ENCODE measurements around the gene PABPN1. TPM values are rescaled to one million over a fixed set of nuclear protein-coding genes. Genes with fewer than 3 reads are reported as not detected.

The PABPN1 gene
- total and polyA plus RNA-seq, 2 donors: 96.4 to 164 TPM

Other genes with a start within 250 kb of the PABPN1 start
- gene ACIN1, start 226.3 kb upstream of the PABPN1 start, total RNA-seq: 75.6 TPM
- 123 TPM for gene ACIN1, start 226.3 kb upstream of the PABPN1 start, polyA plus RNA-seq
- 52.9 TPM for gene C14orf119, start 226.0 kb upstream of the PABPN1 start, total RNA-seq
- gene C14orf119, start 226.0 kb upstream of the PABPN1 start, polyA plus RNA-seq: 43.6 TPM
- 0.05 TPM for gene CIROP, start 216.5 kb upstream of the PABPN1 start, total RNA-seq
- 0.07 TPM for gene CIROP, start 216.5 kb upstream of the PABPN1 start, polyA plus RNA-seq
- 2.5 TPM for gene CEBPE, start 202.2 kb upstream of the PABPN1 start, total RNA-seq
- gene CEBPE, start 202.2 kb upstream of the PABPN1 start, polyA plus RNA-seq: 0.87 TPM
- 3.2 TPM for gene SLC7A8, start 137.8 kb upstream of the PABPN1 start, total RNA-seq
- 15.0 TPM for gene SLC7A8, start 137.8 kb upstream of the PABPN1 start, polyA plus RNA-seq
- gene RNF212B, start 83.5 kb upstream of the PABPN1 start, total RNA-seq: 0.05 TPM
- 0.07 TPM for gene RNF212B, start 83.5 kb upstream of the PABPN1 start, polyA plus RNA-seq
- gene HOMEZ, start 35.3 kb upstream of the PABPN1 start, total RNA-seq: 10.6 TPM
- gene HOMEZ, start 35.3 kb upstream of the PABPN1 start, polyA plus RNA-seq: 10.2 TPM
- 6.6 TPM for gene PPP1R3E, start 18.6 kb upstream of the PABPN1 start, total RNA-seq
- 43.1 TPM for gene PPP1R3E, start 18.6 kb upstream of the PABPN1 start, polyA plus RNA-seq
- 5.5 TPM for gene BCL2L2, start 14.6 kb upstream of the PABPN1 start, total RNA-seq
- 20.6 TPM for gene BCL2L2, start 14.6 kb upstream of the PABPN1 start, polyA plus RNA-seq
- gene SLC22A17, start 31.4 kb downstream of the PABPN1 start, total RNA-seq: 1.2 TPM
- gene SLC22A17, start 31.4 kb downstream of the PABPN1 start, polyA plus RNA-seq: 6.3 TPM
- 1.6 TPM for gene EFS, start 43.7 kb downstream of the PABPN1 start, total RNA-seq
- gene EFS, start 43.7 kb downstream of the PABPN1 start, polyA plus RNA-seq: 5.2 TPM
- not detected for gene IL25, start 51.4 kb downstream of the PABPN1 start, total RNA-seq
- gene IL25, start 51.4 kb downstream of the PABPN1 start, polyA plus RNA-seq: 0.07 TPM
- gene CMTM5, start 55.6 kb downstream of the PABPN1 start, total RNA-seq: 0.05 TPM
- 0.37 TPM for gene CMTM5, start 55.6 kb downstream of the PABPN1 start, polyA plus RNA-seq
- 0.05 TPM for gene MYH6, start 86.8 kb downstream of the PABPN1 start, total RNA-seq
- gene MYH6, start 86.8 kb downstream of the PABPN1 start, polyA plus RNA-seq: 0.25 TPM
- 0.09 TPM for gene MYH7, start 114.2 kb downstream of the PABPN1 start, total RNA-seq
- gene MYH7, start 114.2 kb downstream of the PABPN1 start, polyA plus RNA-seq: 0.46 TPM
- 66.0 TPM for gene NGDN, start 148.2 kb downstream of the PABPN1 start, total RNA-seq
- gene NGDN, start 148.2 kb downstream of the PABPN1 start, polyA plus RNA-seq: 49.6 TPM
- gene ZFHX2, start 230.3 kb downstream of the PABPN1 start, total RNA-seq: 0.24 TPM
- 0.48 TPM for gene ZFHX2, start 230.3 kb downstream of the PABPN1 start, polyA plus RNA-seq
- gene THTPA, start 234.8 kb downstream of the PABPN1 start, total RNA-seq: 6.7 TPM
- 8.8 TPM for gene THTPA, start 234.8 kb downstream of the PABPN1 start, polyA plus RNA-seq
- 55.0 TPM for gene AP1G2, start 246.3 kb downstream of the PABPN1 start, total RNA-seq
- 313 TPM for gene AP1G2, start 246.3 kb downstream of the PABPN1 start, polyA plus RNA-seq